Inflammatory macrophage treated with lipopolysaccharide for 4 hours (primary cell): ENCODE results near the gene SDF4.
A peak's percentile ranks its signal among the peaks of the same experiment; 100 is the strongest.

Experiments
- DNase-seq: peaks from one replicate; pipeline ENCODE4 v3.0.0-alpha.2; 2020

The SDF4 gene, protein sequence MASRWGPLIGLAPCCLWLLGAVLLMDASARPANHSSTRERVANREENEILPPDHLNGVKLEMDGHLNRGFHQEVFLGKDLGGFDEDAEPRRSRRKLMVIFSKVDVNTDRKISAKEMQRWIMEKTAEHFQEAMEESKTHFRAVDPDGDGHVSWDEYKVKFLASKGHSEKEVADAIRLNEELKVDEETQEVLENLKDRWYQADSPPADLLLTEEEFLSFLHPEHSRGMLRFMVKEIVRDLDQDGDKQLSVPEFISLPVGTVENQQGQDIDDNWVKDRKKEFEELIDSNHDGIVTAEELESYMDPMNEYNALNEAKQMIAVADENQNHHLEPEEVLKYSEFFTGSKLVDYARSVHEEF

GRCh38 chr1:1231400-1232207 lies at the start of gene SDF4:
Gene SDF4 (minus strand): TSS chr1:1232001. CDS start chr1:1228772, 3,229 bp downstream.
- peak; percentile 98 for DNase-seq

GRCh38 chr1:1280782-1281481 lies 49.1 kb upstream of the SDF4 start:
- no peak for DNase-seq

GRCh38 chr1:1279028-1279427 lies 47.2 kb upstream of the SDF4 start:
- DNase-seq = no peak

DNA sequence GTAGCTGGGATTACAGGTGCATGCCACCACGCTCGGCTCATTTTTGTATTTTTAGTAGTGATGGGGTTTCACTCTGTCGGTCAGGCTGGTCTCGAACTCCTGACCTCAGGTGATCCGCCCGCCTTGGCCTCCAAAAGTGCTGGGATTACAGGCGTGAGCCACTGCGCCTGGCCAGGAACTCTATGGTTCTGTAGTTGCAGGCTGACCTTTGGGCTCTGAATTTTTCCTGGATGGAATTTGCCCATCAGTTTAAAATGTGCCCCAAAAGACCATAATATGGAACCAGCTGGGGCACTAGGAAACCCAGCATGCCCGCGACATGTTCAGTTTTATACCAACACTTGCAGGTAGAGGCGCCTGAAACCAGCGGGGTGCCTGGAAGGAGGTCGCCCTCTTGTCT lies 46.8 kb upstream of the SDF4 start:
- no peak for DNase-seq

- DNase-seq = no peak
Observed at GRCh38 chr1:1275836-1276235, 44.0 kb upstream of the SDF4 start.

DNA sequence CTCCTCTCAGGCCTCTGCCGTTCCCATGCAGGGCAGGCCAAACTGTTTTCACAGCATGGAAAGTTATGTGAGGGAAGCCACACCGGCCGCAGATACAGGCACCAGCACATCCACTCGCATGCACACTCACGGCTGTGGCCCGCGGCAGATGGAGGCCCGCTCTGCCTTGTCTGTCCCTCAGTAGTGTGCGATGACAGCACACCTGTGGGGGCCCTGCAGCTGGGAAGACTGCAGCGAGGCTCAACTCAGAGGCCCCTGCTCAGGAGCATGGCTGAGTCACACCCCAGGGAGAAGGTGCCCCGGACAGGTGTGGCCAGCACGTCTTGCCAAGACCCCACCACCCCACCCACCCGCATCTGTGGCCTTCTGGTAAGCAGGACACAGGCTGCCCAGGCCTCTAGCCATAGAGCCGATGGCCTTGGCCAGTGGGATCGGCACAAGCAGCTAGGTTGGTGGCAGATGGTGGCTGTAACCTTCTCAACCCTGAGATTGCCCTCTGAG lies 43.2 kb upstream of the SDF4 start:
- no peak for DNase-seq

DNA sequence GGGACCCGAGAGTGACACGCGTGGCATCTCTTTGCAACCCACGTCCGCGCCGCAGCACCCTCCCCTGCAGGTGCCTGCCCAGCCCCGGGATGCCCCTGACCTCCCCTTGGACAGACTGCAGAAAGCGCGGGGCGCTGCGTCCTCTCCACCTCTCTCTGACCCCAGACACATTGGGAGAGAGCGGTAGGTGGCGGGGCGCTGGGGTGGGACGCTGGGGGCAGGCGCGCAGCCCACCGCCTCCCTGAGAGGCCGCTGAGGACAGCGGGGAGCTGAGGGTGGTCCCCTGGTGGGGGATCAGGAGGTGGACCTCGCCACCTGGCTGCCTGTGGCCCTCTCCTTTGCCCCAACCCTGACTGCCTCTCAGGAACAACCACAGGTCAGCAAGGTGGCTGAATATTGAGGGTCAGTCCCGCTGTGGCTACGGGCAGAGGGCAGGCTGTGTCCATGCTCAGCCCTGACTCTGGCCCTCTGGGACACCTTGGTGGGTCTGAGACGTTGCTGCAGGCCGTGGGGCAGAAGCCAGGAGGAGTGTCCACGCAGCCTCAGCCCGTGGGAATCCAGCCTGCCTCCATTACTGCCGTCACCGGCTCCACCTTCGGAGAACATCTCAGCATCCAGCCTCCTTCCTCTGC lies 42.6 kb upstream of the SDF4 start:
- no peak for DNase-seq

GRCh38 chr1:1273512-1274298 lies 41.9 kb upstream of the SDF4 start, which contains the start of gene UBE2J2:
Gene UBE2J2 (minus strand): TSS chr1:1273854. CDS start chr1:1267992, 5,862 bp downstream.
- peak; percentile 91 for DNase-seq

GRCh38 chr1:1273209-1273511 lies 41.4 kb upstream of the SDF4 start:
- peak; percentile 35 for DNase-seq

DNA sequence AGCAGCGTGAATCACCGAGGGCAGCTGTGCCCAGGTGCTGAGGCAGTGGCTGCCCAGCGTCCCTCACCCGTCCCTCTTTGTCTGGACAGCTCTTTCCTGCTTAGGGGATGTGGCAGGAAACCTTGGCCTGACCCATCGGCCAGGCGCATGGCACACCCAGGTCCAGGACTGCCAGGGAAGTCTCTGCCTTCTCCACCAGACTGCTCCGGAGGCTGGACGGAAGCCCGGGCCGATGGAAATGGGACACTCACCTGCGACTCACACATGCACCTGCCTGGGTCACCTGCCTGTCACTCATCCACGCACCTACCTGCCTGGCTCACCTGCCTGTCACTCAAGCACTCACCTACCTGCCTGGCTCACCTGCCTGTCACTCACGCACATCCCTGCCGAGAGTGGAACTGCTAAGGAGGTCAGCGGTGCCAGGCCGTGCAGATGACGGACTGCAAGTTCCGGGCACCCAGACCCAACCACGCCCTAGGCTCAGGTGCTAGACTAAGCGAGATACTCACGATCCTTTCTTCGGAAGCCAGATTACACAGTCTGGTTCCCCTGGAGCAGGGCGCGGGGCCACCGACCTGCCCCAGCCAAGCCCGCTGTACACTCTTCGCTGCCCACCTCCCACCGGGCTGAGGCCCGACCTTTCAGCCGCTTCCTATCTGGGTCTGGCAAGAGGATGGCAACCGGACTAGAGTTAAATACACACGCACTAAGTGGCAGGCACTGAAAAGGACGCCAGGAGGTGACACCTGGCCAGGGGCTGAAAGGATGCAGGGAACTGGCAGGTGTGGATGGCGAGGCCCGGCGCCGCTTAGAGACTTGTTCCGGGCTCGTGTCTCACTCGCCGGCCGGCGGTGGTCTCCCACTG lies 40.8 kb upstream of the SDF4 start:
- no peak for DNase-seq

- no peak for DNase-seq
Observed at GRCh38 chr1:1270813-1271212, 39.0 kb upstream of the SDF4 start.

- no peak for DNase-seq
Observed at GRCh38 chr1:1268284-1268682, 36.5 kb upstream of the SDF4 start.

DNA sequence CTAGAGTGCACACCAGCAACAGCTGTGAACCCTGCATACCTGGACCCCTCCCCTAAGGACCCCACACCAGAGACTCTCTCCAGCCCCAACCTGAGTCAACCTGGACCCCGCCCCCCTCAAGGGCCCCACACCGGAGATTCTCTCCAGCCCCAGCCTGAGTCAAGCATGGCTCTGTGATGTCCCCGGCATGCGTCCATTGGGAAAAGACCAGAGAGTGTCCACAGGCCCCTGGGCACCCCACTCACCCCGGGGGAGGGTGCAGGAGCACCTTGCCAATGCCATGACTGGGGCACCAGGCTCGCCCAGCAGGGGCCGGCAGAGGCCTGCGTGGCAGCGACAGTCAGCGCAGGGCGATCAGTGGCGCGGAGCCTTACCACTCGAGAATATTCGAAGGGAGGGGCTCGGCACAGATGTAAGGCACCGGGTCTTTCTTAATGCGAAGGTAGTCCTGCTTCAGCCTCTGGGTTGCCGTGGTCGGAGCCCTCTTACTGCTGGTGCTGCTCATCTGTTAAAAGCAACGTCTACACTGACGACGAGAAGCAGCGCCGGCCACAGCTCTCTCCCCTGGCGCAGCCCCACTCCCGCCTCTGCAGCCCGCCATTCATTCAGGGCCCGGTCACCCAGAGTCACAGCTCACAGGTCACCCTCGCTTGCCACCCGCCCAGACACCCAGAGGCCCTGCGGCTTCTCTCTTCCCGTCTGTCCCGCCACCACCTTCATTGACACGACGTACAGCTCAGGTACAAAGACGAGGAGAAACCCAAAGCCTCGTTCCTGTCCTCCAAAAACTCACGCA lies 35.9 kb upstream of the SDF4 start:
- DNase-seq = no peak

- no peak for DNase-seq
Observed at GRCh38 chr1:1264868-1265272, 33.1 kb upstream of the SDF4 start.

GRCh38 chr1:1264026-1264425 lies 32.2 kb upstream of the SDF4 start:
- DNase-seq = no peak

GRCh38 chr1:1262758-1263157 lies 31.0 kb upstream of the SDF4 start:
- DNase-seq = no peak

DNA sequence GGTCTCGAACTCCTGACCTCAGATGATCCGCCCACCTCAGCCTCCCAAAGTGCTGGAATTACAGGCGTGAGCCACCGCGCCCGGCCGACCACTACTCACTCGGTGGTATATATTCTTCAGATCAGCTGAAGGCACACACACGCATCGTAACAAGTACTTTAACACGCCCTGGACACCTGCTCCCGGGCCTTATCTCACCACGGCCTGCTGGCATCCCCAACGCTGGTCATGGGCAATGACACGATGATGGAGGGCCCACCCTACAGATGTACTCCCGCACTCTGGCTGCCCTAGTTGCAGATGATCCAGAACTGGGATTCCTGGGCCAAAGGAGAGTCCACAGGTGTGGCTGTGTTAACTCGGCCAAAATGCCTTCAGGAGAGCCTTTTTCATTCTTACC lies 30.3 kb upstream of the SDF4 start:
- DNase-seq = no peak

GRCh38 chr1:1260843-1261560 lies 29.2 kb upstream of the SDF4 start:
- DNase-seq = no peak

GRCh38 chr1:1259951-1260600 lies 28.3 kb upstream of the SDF4 start:
- DNase-seq = peak; percentile 30
